HG03045 (cell line): Measurements from ENCODE around the gene ITPR1.

Source experiments
- ATAC-seq: cut with Tn5 transposase; IDR thresholded peaks from one replicate; pipeline ENCODE4 v1.9.1; 2021; ENCODE audit warnings: mild to moderate bottlenecking, moderate library complexity; ENCODE audit not compliant: unreplicated experiment

The ITPR1 gene

DNA sequence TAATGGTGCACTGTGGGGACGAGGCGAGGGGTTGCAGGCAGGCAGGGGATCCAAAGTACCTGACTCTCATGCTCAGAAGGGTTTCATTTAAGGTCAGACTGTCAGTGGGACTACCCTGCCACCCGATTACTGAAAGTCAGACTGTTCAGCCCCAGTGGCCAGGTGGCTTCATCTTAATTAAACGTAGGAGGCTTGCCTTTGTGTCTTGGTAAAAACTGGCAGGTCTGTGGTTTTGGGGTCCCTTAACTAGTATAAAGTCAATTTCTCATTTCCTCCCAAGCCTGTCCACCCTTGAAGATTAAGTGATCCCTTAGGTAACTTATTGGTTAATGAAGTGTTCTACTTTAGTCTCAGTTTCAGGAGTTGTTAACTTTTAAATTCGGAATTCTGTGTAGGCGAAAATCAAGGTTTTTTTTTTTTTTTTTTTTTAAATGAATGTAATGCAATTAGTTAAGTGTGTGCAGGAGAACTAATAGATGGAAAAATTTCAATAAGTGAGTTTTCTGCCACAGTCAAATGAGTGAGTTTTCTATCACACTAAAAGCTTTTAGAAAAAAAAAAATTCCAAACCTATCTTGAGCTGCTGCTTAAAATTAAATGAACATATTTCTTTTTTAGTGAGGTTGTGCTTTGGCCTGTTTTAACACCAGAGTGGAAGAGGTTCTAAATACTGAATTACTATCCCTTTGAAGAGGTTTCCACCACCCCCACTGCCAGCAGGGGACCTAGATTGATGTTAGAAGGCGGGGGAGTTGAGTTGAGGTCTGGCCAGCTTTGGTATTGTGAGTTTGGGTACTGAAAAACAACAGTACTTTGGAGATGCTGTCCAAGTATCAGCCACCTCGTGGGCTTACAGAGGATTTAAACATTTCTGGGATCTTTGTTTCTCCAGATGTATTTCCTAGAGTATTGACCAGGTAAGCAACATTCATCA, 15.2 kb downstream of the ITPR1 start:
- ATAC-seq = peak; percentile 67

DNA sequence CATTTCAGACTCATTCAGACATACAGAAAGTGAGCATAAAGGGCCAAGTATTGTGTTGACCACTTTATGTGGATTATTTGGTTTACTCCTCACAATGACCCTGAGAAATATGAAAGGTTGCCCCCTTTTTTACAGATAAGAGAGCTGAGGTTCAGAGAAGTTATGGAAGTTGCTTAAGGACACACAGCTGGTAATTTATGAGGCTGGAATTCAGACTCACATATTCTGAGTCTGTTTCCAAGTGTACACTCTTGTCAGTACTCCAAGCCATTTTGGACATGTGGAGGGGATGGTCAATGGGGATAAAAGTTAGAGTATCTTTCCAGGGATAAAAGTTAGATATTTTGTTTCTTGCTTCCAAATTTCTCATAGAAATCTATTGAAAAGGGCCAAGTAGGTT, 15.9 kb downstream of the ITPR1 start:
- no peak for ATAC-seq

DNA sequence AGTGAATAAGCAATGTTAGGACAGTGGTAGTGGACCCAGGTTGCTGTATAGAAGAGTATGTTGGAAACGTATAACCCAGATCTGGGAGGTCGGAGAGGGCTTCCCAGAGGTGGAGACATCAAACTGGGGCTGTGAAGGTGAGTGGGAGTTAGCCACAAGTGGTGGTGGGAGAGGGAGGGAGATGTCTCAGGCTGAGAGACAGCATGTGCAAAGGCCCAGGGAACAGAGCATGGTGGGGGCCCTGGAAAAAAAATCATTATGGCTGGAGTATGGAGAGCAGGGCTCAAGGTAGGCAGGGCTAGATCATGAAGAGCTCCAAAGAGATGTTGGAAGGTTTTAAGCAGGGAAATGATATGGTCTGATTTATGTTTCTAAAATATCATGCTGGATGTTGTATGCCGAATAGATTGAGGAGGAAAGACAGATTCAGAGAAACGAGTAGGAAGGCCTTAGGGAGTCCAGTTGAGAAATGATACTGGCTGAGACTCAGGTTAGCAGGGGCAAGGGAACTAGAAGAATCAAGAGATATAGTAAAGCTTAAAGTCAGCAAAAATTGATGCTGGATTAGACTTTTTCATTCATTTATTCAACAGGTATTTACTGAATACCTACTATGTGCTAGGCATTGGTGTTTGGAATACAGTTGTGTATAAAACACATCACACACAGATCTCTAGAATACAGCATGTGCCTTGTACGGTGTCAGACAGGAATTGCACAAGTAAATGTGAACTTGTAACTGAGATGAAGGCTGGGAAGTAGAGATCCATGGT, 17.0 kb downstream of the ITPR1 start:
- ATAC-seq = no peak

DNA sequence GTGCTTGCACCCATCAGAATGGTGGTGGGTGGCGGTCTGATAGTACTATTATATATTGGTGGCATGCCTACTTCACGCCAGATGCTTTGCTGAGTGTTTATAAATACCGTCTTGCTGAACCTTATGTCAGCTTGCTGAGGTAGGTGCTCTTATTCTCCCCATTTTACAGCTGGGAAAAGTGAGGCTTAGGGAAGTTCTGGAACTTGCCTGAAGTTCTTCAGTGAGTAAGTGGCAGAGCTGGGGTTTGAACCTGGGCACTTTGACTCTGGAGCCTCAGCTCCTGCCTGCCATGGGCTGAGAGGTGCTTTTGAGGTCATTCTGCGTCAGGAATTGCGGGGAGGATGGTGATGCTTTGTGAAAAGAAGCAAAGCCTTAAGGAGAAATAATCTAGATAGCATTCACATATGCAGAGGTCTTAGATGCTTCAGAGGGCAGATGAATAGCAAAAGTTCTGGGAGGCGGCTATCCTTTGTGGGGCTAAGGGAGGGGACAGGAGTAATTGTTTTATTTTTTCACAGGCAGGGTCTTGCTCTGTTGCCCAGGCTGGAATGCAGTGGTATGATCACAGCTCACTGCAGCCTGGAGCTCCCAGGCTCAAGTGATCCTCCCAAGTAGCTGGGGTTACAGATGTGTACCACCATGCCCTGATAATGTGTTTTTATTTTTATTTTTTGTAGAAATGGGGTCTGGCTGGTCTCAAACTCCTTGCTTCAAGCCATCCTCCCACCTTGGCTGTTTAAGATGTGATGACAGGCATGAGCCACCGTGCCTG, 18.5 kb downstream of the ITPR1 start:
- no peak for ATAC-seq

DNA sequence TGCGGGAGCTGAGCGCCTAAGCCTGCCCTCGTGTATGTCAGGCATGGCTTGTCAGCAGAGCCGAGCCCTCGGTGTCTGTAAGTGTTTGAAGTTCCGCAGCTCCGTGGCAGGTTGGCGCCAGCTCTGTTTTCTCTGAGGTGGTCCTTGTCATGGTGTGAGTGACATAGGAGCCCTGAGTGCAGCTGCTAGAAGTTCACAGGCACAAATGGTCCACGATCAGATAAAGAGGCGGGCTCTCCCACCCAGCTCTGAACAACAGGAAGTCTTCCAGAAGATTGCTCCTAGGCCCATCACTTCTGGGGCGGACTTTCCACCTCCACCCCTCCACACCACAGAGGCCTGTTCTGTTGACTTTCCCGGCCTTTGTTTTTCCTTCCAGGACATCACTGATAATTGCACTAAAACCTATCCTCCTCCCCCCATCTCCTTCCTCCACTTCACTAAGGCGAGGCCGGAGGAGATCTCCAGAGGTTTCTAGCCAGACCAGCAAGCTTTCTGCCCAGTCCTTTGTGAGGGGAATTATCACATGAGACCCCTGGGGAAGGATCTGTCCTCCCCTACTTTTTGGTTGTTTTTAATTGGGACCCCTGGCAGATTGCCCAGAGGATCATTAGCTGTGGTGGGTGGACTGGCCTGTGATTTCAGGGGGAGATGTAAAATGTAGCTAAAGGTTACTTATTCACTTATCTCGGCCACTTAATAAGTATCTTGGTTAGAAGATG, 19.9 kb downstream of the ITPR1 start:
- ATAC-seq = no peak

DNA sequence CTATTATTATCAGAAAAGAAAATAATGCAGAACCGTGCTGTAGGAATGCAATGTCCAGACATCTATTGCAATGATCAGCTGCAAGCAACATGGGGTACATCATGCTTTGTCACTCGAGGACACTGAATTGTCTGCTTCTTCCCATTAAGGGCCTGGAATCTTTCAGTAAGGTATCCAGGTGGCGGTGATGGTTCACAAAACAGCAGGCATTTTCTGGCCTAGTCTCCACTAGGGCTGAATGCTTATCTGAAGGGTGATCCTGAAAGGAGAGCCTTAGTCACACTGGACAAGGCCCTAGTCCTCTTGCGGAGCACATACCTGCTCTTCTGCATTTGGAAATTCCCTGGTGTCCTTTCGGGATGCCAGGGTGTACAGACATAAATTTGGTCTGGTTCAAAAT, 21.2 kb downstream of the ITPR1 start:
- ATAC-seq = no peak

DNA sequence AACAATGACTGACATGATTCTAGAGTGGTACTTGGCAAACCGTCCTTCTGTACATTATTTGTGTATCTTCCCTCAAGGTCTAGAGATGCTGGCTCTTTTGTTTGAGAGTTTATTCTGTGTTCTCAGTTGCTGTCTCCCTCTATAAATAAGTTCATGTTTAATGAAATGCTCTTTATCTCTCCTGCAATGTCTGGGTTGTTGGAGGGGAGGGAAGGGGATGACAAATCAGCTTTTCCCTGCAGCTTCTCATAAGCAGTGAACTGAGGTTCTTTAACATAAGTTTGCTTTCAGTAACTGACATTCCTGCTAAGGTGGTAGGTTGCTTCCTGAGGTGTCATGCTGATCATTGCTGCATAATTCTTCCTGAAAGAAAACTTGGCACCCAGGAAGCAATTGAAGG, 21.8 kb downstream of the ITPR1 start:
- no peak for ATAC-seq

DNA sequence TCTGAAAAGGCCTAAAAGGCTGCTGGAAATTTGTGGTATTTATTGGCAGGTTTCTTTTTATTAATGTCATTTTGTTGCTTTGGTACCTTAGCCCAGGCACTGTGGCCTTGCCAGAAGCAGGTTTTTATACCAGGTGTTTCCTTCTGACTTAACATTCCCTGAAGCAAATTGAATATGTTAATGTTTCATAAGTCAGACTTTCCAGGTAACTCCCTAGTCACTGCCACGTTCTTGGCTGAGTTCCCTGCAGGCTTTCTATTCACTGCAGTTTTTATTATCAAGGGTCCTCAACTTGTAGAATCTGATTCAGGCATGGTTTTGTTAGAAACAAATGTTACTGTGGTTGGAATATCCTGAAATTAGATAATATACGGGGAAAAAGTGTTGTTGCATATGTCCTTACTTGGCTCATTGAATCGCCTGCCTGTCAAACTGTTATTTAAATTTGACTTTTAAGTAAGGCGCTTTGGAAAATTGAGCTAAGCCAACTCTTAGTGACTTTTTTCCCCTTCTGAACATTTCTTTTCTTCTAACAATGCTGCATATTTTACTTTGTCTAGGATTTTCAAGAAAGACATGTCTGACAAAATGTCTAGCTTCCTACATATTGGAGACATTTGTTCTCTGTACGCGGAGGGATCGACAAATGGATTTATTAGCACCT, 22.9 kb downstream of the ITPR1 start:
- no peak for ATAC-seq

DNA sequence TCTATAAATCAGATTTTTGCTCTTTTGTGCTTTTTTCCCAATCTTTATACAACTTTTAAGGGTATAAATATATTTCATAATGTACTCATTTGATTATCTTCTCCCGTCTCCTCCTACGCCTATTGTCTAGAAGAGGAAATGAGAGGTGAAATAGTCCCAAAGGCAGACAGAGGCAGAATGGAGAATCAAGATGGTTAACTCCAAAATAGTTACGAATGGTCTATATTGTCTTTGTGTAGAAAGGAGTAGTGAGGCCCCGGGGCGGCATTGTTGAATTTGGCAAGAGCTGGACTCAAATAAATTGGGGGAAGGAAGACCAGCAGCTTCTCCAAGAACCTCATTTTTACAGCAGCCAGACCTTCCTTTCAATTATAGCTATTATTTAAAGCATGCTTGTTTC, 23.9 kb downstream of the ITPR1 start:
- no peak for ATAC-seq

DNA sequence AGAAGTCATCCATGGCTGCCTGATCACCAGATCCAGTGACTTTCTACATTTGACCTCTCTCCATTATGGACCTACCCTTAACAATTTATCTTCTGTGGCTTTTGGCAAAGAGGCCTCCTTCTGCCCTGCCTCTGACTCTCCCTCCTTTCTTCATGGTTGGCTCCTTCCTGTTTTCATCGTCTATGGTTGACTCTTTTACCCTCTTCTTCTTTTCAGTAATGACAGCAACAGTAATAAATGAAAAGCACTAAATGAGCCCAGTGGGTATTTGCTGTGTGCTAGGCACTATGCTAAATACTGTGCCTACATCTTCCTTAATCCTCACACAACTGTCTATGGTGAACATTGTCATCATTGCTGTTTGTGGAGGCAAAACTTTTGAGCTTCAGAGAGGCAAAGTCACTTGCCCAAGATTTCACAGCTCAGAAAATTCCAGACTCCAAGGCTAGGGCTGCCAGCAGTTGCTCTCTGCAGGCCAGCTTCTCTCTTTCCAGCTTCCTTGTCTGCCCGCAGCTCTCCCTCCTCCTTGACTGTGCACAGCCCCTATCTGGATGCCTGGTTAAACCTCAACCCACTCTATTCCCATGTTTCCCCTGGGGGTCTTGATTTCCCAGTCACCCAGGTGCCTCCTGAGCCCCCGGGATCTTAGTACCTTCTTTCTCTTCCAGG, 24.6 kb downstream of the ITPR1 start:
- ATAC-seq = no peak

DNA sequence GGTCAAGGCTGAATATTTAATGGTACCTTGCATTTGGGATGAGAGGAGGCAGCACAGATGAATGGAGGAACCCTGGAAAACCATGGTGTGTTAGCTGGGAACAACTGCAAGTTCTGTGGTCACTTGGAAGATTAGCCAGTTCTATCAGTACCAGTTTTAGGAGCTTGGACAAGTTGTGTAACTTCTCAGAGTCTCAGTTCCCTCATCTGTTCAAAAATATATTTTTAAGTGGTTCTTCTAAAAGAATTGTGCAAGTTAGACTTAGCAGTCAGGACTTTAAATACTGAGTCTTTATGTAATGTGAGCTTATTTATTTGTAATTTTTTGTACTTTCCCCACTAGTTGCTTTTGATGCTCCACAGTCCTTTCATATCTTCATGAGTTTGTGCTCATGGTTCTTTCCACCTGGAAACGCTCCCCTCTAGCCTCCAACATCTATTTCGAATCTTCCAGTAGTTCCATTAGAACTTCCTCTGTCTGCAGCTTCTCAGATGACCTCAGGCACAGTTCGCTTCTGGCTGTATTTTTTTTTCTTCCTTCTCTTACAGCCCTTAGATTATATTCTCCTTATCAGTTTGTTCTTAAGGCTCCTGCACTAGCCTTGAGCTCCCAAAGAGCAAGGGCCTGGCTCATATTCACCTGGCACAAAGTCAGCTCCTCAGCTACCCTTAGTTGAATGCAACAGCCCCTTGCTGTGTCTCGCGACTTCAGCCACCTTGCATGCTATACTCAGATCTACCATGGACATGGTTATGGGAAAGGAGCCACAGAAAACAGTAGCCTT, 27.1 kb downstream of the ITPR1 start:
- no peak for ATAC-seq

DNA sequence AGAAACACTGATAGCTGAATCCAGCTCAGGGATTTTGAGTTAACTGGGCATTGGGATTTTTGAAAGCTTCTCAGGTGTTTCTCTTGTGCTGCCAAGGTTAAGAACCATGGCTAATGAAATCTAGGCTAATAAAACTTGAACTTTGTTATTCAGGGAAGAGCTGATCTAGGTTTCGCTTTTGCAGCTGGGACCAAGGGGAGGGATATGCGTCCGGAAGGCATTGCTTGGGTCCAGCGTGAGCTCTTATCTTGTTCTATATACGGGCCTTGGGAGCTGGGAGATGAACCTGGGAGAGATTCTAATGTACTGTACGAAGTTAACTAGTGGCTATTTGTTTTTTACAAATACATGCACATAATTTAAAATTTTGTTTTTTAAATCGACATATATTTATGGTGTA, 29.8 kb downstream of the ITPR1 start:
- ATAC-seq = no peak

DNA sequence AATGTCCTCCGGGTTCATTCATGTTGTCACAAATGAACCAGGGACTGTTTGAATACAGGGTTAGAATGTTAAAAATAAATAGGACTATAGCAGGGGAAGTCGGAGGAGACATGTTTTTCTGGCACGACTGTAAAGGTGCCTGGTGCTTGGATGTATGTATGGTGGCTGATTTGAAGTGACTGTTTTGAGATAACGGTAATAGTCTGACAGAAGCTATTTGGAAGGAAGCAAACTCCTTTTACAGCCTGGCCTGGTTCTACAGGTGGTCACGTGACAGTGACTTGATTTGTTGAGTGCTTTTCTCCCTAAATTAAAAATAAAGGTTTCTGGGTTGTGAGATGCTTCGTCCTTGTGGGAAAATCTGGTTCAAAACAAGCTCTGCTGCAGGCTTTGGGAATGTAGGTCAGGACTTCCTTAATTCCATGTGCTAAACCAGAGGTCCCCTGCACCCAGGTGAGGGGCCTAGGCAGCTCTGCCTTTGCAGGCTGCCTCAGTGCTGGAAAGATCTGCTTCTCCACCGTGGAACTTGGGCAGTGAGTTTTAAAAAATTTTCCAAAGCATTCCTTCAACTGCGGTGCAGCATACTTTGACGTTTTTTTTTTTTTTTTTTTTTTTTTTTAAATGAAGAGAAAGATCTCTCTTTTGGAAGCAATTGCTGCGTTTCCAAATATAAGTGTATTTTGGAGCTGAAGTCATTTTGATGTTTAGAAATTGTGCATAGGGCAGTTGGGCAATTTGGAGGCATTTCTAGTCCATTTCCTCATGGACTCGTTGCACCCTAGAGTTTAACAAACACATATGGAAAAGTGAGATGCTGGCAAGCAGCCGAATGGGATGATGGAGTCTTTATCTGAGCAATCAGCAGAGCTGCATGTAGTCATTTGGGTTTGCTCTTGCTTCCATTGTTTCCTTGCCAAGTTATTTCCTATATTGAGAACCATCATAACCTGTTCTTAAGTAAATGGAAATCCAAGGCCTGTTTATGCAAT, 30.9 kb downstream of the ITPR1 start:
- ATAC-seq = no peak

DNA sequence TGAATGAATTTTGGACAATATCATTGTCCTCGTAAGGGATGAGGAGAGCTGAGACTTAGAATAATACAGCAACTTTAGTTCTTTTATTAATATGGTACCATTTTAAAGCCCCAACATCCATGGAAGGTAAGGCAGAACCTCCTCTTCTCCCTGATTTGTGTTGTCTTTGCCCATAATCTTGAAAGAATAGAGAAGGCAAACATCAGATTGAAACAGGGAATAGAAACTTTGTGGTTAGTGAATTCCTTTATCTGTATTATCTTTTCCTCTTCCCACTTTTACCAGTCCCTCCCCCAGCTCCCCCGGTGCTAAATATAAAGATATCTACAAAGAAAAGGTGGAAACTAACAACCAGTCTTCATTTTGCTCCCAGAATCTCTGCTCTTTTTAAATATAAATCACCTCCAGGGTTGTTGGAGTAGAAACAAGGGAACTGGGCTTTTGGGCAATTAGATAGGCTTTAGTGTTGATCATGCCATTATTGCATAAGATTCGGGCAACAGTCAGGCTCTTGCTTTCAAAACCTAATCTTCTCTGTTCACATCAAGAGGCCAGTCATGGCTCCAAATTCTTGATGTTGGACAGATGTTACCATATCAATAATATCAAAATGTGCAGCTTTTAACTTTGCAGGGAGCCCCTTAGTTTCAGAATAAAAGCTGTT, 32.5 kb downstream of the ITPR1 start:
- no peak for ATAC-seq

DNA sequence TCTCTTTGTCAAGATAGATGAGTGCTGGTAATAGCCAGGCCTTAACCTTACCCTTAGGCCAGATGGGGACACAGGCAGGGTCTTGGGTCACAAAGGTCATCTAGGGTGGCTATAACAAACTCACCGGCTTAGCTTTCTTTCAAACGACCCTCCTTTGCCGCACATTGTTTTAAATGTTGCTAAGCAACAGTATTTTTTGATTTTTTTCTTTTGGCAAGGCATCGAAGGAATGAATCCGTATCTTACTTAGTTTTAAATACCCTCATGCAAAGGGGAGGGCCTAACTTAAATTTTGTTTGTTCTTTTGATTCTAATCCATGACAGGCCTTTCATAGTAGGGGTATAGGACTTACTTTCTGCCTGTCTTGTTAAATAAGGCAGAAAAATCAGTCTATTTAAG, 35.2 kb downstream of the ITPR1 start:
- no peak for ATAC-seq

DNA sequence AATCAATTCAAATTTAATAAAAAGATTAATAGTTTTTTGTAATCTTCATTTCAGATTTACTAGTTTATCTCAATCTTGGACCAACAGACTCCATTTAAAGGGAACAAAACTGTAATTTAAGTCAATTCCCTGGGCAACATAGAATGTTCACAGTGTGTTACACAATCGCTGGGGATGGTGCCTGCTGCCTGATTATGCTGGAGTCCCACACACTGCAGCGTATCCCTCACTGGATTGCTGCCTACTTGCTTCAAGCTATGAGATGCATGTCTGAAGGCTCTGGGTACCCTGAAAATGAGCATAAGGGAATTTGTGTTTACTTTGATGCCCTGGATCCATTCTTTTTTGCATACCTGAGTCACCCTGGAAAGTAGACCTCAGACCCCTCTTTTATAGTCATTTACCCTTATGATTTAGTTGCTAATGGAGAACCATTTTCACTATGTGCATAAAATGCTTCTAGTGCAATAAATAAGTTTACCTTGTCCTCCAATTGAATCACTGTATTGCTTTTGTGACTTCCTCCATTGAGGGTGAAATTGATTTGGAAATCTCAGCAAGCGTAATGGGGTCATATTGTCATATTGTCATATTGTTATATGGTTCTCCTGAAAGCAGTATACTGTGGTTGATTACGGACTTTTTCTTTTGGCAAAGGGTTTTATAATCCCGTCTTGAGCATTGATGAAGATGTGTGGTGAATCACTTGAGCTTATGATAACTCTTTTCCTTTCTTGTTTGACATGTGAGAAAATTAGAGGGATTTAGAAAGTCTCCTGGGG, 35.9 kb downstream of the ITPR1 start:
- no peak for ATAC-seq
